OCI-LY7 (cell line): ENCODE results near the gene ARPC4. TPM values are rescaled to one million over a fixed set of nuclear protein-coding genes. Genes with fewer than 3 reads are reported as not detected.

Experiments used
- BruUV-seq: library from RNA; stranded (reverse); fragments of 400-500 nt; replicated peaks from 2 replicates; lab custom pipeline; 2021; lab: Mats Ljungman, UMichigan
- CTCF ChIA-PET: fragments of 300-600 bp; sonication (Branson Sonifier 250); formaldehyde crosslinking; loops from one replicate; lab custom pipeline; 2022; ENCODE audit warnings: antibody characterized with exemption; ENCODE audit not compliant: unreplicated experiment; lab: Charles Lee
- POLR2A ChIA-PET: fragments of 300-600 bp; sonication (Branson Sonifier 250); formaldehyde crosslinking; loops from one replicate; lab custom pipeline; 2022; ENCODE audit warnings: antibody characterized with exemption; lab: Charles Lee
- DNase-seq: peaks from one replicate; pipeline ENCODE4 v3.0.0-alpha.2; 2015; ENCODE audit warnings: low spot score
- H2AFZ ChIP-seq: fragments of 200-600 bp; sonication (generic), shearing (Covaris generic); 2 replicates; pipeline ENCODE4 v1.6.1; 2014; ENCODE audit warnings: mild to moderate bottlenecking, antibody characterized with exemption, low read length, moderate library complexity
- H3K27ac ChIP-seq: fragments of 200-600 bp; sonication (generic); 2 replicates; pipeline ENCODE4 v1.5.1; 2014; ENCODE audit warnings: mixed run types, low read depth, mild to moderate bottlenecking, moderate library complexity, low read length, inconsistent platforms; ENCODE audit not compliant: poor library complexity, severe bottlenecking
- H3K36me3 ChIP-seq: fragments of 200-600 bp; sonication (generic); 2 replicates; pipeline ENCODE4 v1.6.1; 2014; ENCODE audit warnings: mild to moderate bottlenecking, antibody characterized with exemption, low read length, moderate library complexity, mixed read lengths; ENCODE audit not compliant: insufficient read depth
- H3K4me1 ChIP-seq: fragments of 200-600 bp; sonication (generic); 2 replicates; pipeline ENCODE4 v1.5.1; 2014; ENCODE audit warnings: mild to moderate bottlenecking, low read length; ENCODE audit not compliant: insufficient read depth, poor library complexity, severe bottlenecking
- H3K4me2 ChIP-seq: fragments of 200-600 bp; sonication (generic); 2 replicates; pipeline ENCODE4 v1.6.1; 2014; ENCODE audit warnings: mild to moderate bottlenecking, low read length
- H3K4me3 ChIP-seq: fragments of 200-600 bp; sonication (generic); 2 replicates; pipeline ENCODE4 v1.5.1; 2014; ENCODE audit warnings: mild to moderate bottlenecking, low read depth, low read length; ENCODE audit not compliant: poor library complexity, severe bottlenecking
- H3K79me2 ChIP-seq: fragments of 200-600 bp; sonication (generic); 2 replicates; pipeline ENCODE4 v1.6.1; 2016; ENCODE audit warnings: low read depth, mild to moderate bottlenecking, low read length, moderate library complexity, mixed read lengths; ENCODE audit not compliant: insufficient read depth
- H3K9me2 ChIP-seq: fragments of 200-600 bp; sonication (generic); 2 replicates; pipeline ENCODE4 v1.6.1; 2016; ENCODE audit warnings: mild to moderate bottlenecking, low read length, mixed read lengths; ENCODE audit not compliant: insufficient read depth
- H3K9me3 ChIP-seq: fragments of 200-600 bp; sonication (generic); 2 replicates; pipeline ENCODE4 v1.6.1; 2014; ENCODE audit warnings: mild to moderate bottlenecking, mixed run types, low read length, mixed read lengths
- H4K20me1 ChIP-seq: fragments of 200-600 bp; sonication (generic); 2 replicates; pipeline ENCODE4 v1.6.1; 2014; ENCODE audit warnings: mild to moderate bottlenecking, antibody characterized with exemption, low read length, moderate library complexity, mixed read lengths; ENCODE audit not compliant: insufficient read depth
- CTCF ChIP-seq: fragments of 200-600 bp; sonication (generic); conservative IDR thresholded peaks from 2 replicates; pipeline ENCODE4 v1.5.1; 2014; ENCODE audit warnings: mild to moderate bottlenecking, antibody characterized with exemption, low read length, moderate library complexity, mixed read lengths
- EZH2phosphoT487 ChIP-seq: fragments of 200-600 bp; sonication (generic); IDR thresholded peaks from 2 replicates; pipeline ENCODE4 v1.6.1; 2018; ENCODE audit warnings: low read depth, borderline replicate concordance, mild to moderate bottlenecking, mixed run types, antibody characterized with exemption, low read length, moderate library complexity, mixed read lengths
- intact Hi-C: fragments of 100-400 bp; cut with micrococcal nuclease; formaldehyde crosslinking; loops from one replicate; pipeline ENCODE4 v1.10.0; 2022; ENCODE audit not compliant: unreplicated experiment
- total RNA-seq, 2 experiments: library from RNA; depleted of rRNA in 1 of 2; stranded (reverse); fragments of >200 nt in 1 of 2; shearing (Covaris generic) in 1 of 2; gene quantifications; 2 replicates each; pipeline ENCODE4 v1.2.3, GENCODE V29; 2014 to 2022

ARPC4 gene
- total RNA-seq, 2 experiments from 2014 or later = 99.5 to 118 TPM

- intact Hi-C loops = no loop called here
- Histone ChIP-seq H3K9me2 (no peaks in the 10 kb centered on the region), H3K4me2 (no peak overlapping the region), H2AFZ (no peak overlapping the region), H3K27ac (no peak overlapping the region), H3K4me1 (peaks cover 7% of the 10 kb centered on the region), H3K36me3 (peaks cover 84% of the 10 kb centered on the region), H3K9me3 (no peaks in the 10 kb centered on the region), H4K20me1 (no peaks in the 10 kb centered on the region), H3K79me2 (peaks cover 11% of the 10 kb centered on the region), H3K4me3 (no peak overlapping the region)
- TF ChIP-seq EZH2phosphoT487 (no peak), CTCF (no peak)
- no TSS peak for BruUV-seq
- CTCF ChIA-PET = no interaction called here
- no peak for DNase-seq
- POLR2A ChIA-PET = no interaction called here
Observed at GRCh38 chr3:9746330-9746729, 46.6 kb upstream of the ARPC4 start.

GRCh38 chr3:9747267-9747666, 45.6 kb upstream of the ARPC4 start:
- Histone ChIP-seq H3K36me3 (peaks cover 84% of the 10 kb centered on the region), H2AFZ (no peak overlapping the region), H3K27ac (no peak overlapping the region), H4K20me1 (no peaks in the 10 kb centered on the region), H3K9me2 (no peaks in the 10 kb centered on the region), H3K9me3 (no peaks in the 10 kb centered on the region), H3K4me1 (peaks cover 17% of the 10 kb centered on the region), H3K4me3 (no peak overlapping the region), H3K79me2 (peaks cover 19% of the 10 kb centered on the region), H3K4me2 (no peak overlapping the region)
- no peak for TF ChIP-seq EZH2phosphoT487
- TF ChIP-seq CTCF = no peak
- DNase-seq = no peak
- intact Hi-C loops = no loop called here
- CTCF ChIA-PET = no interaction called here
- POLR2A ChIA-PET = no interaction called here
- BruUV-seq = no TSS peak

- Histone ChIP-seq H3K27ac (no peak overlapping the region), H3K4me1 (peaks cover 24% of the 10 kb centered on the region), H3K36me3 (peaks cover 84% of the 10 kb centered on the region), H3K9me2 (no peaks in the 10 kb centered on the region), H4K20me1 (no peaks in the 10 kb centered on the region), H3K79me2 (peaks cover 19% of the 10 kb centered on the region), H3K4me3 (no peak overlapping the region), H3K4me2 (no peak overlapping the region), H2AFZ (no peak overlapping the region), H3K9me3 (no peaks in the 10 kb centered on the region)
- intact Hi-C loops = no loop called here
- no peak for TF ChIP-seq CTCF
- no peak for TF ChIP-seq EZH2phosphoT487
- no TSS peak for BruUV-seq
- CTCF ChIA-PET = no interaction called here
- DNase-seq = no peak
- POLR2A ChIA-PET = interaction anchor here (0.6 to 3.6 kb wide), 2 partner anchors 17 to 88 kb away, joined by 4 to 16 read pairs; partner anchors contain the start of gene BRPF1
Observed at GRCh38 chr3:9748031-9748430, 44.9 kb upstream of the ARPC4 start.
